ENCODE results near the gene TERB1. TPM values are rescaled to one million over a fixed set of nuclear protein-coding genes. Genes with fewer than 3 reads are reported as not detected.
A peak's percentile ranks its signal among the peaks of the same experiment; 100 is the strongest.

TERB1 gene
- total RNA-seq, 2 experiments from 2014 or later = not detected

DNA sequence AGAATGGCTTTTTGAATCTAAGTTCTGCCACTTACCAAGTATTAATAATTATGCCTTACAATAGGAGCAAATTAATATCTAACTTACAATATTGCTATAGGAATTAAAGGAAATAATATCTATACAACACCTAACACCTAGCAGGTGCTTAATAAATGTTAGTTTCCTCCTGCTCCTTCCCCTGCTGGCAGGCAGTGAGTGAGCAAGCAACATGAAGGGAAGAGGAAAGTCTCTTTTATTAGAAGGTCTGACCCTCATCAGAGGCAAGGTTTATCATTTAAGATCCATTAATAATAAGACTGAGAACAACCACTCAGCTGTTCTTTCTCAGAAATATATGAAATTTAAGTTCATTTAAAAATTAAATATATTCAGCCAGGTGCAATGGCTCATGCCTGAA, 43.3 kb downstream of the TERB1 start:
- Mint-ChIP-seq H3K4me3 (no peak overlapping the region), H3K36me3 (ENCODE audit: low read depth) (no peaks in the 10 kb centered on the region), H3K27ac (no peak overlapping the region), H3K4me1 (ENCODE audit: low read depth) (no peaks in the 10 kb centered on the region), H3K27me3 (ENCODE audit: low read depth) (no peaks in the 10 kb centered on the region), H3K9me3 (no peaks in the 10 kb centered on the region)
- no peak for DNase-seq
- CTCF ChIA-PET = no interaction called here
- intact Hi-C loops (cut with micrococcal nuclease) = no loop called here

DNA sequence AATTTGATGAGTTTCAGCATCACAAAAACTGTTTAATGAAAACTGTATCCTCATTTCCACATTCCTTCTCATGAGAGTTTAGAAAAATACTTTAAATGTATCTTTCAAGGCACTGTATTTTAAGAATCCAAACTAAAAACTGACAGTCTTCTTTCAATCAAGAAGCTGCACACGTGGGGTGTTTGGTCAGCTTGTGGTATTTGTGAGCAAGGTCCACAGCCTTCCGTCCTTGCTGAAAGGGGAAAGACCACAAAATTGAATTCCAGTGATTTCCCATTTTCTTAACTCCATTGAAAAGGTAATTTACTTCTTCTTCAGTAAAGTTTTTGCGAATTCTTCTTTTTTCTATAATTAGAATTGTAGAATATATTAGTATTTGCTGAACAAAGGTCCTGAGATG, 46.6 kb downstream of the TERB1 start:
- no peak for DNase-seq
- Mint-ChIP-seq H3K4me1 (ENCODE audit: low read depth) (peaks cover 13% of the 10 kb centered on the region), H3K27ac (no peak overlapping the region), H3K36me3 (ENCODE audit: low read depth) (peaks cover under 1% of the 10 kb centered on the region), H3K27me3 (ENCODE audit: low read depth) (peaks cover 3% of the 10 kb centered on the region), H3K4me3 (no peak overlapping the region), H3K9me3 (no peaks in the 10 kb centered on the region)
- intact Hi-C loops (cut with micrococcal nuclease) = loop anchor here (5.0 kb wide), 1 partner anchor 58 kb away; the partner anchor contains the start of gene CMTM4
- CTCF ChIA-PET = interaction anchor here (0.7 kb wide), 1 partner anchor 332 kb away, joined by 3 read pairs; no protein-coding TSS in a partner anchor

DNA sequence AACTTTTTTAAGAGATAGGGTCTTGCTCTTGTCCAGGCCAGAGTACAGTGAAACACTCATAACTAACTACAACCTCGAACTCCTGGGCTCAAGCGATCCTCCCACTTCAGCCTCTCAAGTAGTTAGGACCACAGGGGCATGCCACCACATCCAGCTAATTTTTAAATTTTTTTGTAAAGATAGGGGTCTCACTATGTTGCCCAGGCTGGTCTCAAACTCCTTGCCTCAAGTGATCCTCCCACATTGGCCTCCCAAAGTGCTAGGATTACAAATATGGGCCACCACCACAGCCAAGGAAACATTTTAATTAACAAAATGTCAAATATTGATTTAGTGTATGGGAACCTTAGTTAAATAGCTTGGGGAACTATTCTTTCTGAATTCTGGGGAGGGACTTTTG, 47.2 kb downstream of the TERB1 start:
- no peak for DNase-seq
- intact Hi-C loops (cut with micrococcal nuclease) = loop anchor here (5.0 kb wide), 1 partner anchor 57 kb away; the partner anchor contains the start of gene CMTM4
- H3K36me3 Mint-ChIP-seq (ENCODE audit: low read depth) = peaks cover 4% of the 10 kb centered on the region
- CTCF ChIA-PET = interaction anchor here (0.7 to 0.8 kb wide), 2 partner anchors 76 to 331 kb away, joined by 3 read pairs; partner anchors contain the start of gene NAE1
- peaks cover 3% of the 10 kb centered on the region for H3K27me3 Mint-ChIP-seq (ENCODE audit: low read depth)
- no peaks in the 10 kb centered on the region for H3K9me3 Mint-ChIP-seq
- H3K27ac Mint-ChIP-seq = no peak overlapping the region
- H3K4me1 Mint-ChIP-seq (ENCODE audit: low read depth) = peaks cover 20% of the 10 kb centered on the region
- no peak overlapping the region for H3K4me3 Mint-ChIP-seq

DNA sequence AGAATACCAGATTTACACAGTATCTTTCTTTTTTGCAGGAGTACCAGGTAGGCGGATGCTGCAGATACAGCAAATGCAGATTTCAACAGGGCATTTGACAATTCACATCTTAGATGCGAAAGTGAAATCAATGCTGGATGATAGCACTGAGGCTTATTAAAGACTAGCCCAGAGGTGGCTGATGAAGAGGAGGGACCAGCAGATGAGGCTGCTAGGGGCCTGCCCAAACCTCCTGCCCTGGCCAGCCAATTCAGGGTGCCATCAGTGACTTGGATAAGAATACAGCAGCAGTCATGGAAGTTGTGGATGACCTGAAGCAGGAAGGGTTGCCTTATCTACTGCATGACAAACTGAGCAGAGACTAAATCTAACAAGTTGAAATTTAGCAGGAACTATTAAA, 48.4 kb downstream of the TERB1 start:
- Mint-ChIP-seq H3K27me3 (ENCODE audit: low read depth) (peaks cover 3% of the 10 kb centered on the region), H3K4me3 (no peak overlapping the region), H3K4me1 (ENCODE audit: low read depth) (peaks cover 29% of the 10 kb centered on the region), H3K36me3 (ENCODE audit: low read depth) (peaks cover 7% of the 10 kb centered on the region), H3K9me3 (no peaks in the 10 kb centered on the region), H3K27ac (no peak overlapping the region)
- DNase-seq = no peak
- CTCF ChIA-PET = interaction anchor here (0.5 to 3.0 kb wide), 8 partner anchors 12 to 120 kb away, joined by 3 to 22 read pairs (median 6); partner anchors contain the start of gene CMTM4
- intact Hi-C loops (cut with micrococcal nuclease) = loop anchor here (5.0 kb wide), 1 partner anchor 56 kb away; the partner anchor contains the start of gene CMTM4

DNA sequence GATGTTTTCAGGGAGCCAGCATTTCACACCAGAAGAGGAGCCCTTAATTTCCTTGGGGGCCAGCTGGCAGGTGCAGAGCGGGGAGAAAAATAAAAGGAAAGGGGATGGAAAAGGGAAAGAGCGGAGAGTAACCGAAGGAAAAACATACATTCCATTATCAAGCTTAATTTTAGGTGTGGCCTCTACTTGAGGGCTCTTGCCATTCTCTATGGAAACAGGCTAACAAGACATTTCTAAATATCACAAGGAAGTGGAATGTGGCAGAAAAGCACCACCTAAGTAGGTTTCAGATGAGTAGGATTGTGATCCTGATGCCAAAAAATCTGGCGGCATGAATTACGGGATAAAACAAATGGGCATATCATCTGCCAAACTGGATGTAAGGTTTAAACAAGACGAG, 49.0 kb downstream of the TERB1 start:
- CTCF ChIA-PET = interaction anchor here (0.6 to 3.0 kb wide), 22 partner anchors 9 to 344 kb away, joined by 3 to 22 read pairs (median 5); partner anchors contain the start of genes CMTM4, NAE1 and PDP2
- intact Hi-C loops (cut with micrococcal nuclease) = loop anchor here (5.0 kb wide), 1 partner anchor 55 kb away; the partner anchor contains the start of gene CMTM4
- peaks cover 29% of the 10 kb centered on the region for H3K4me1 Mint-ChIP-seq (ENCODE audit: low read depth)
- H3K27me3 Mint-ChIP-seq (ENCODE audit: low read depth) = peaks cover 3% of the 10 kb centered on the region
- DNase-seq = no peak
- peak overlapping the region; percentile 88 for H3K4me3 Mint-ChIP-seq
- H3K36me3 Mint-ChIP-seq (ENCODE audit: low read depth) = peaks cover 7% of the 10 kb centered on the region
- no peaks in the 10 kb centered on the region for H3K9me3 Mint-ChIP-seq
- H3K27ac Mint-ChIP-seq = peak overlapping the region; percentile 59

DNA sequence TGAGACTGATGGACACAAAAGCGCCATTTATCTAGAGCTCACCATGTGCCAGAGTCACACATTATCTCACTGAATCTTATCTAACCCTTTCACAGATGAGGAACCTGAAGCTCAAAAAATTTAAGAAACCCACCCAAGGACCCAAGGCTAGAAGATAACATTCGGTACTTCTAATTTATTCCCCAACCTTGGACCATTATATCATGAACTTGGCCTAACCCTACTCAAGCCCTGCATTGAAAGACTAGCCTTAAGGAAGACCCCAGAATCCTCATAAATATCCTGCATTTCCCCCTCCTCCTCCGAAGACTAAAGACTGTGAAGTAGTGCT, 49.4 kb downstream of the TERB1 start:
- CTCF ChIA-PET = interaction anchor here (0.6 to 3.0 kb wide), 24 partner anchors 9 to 345 kb away, joined by 3 to 22 read pairs (median 4); partner anchors contain the start of genes CMTM4, NAE1 and PDP2
- Mint-ChIP-seq H3K27ac (peak overlapping the region; percentile 59), H3K36me3 (ENCODE audit: low read depth) (peaks cover 7% of the 10 kb centered on the region), H3K4me3 (peak overlapping the region; percentile 88), H3K9me3 (no peaks in the 10 kb centered on the region), H3K27me3 (ENCODE audit: low read depth) (peaks cover 3% of the 10 kb centered on the region), H3K4me1 (ENCODE audit: low read depth) (peaks cover 32% of the 10 kb centered on the region)
- DNase-seq = no peak
- intact Hi-C loops (cut with micrococcal nuclease) = loop anchor here (1.0 to 5.0 kb wide), 8 partner anchors 55 to 343 kb away; partner anchors contain the start of genes CKLF and CMTM4

DNA sequence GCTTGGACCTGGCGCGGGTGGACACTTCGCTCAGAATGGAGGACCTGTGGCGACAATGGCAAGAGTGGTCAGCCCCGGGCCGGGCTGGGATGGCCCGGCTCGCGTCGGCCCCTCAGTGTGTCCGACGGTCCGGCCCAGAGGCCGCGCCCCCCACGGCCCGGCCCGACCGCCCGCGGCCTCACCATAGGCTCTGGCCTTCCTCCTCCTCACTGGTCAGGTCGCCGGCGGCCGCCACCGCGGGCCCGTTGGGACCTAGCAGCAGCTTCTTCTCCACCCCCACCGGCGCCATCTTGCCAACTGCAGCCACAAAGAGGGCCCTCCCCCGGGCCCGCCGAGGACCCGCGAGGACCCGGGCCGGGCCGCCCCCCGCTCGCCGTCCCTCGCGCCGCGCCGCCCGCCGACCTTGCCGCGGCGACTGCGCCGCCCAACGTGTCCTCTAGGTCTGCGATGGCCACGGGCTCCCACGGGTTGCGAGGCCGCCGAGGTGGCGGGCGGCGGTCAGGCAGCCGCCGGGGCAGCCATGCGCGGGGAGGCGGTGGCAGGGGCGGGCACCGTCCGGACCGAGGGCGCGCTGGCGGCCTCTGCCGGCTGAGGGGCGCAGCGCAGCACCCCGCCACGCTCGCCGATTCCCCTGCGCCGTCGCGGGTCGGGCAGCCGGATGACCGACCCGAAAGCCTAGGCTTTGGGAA, 49.9 kb downstream of the TERB1 start, which contains the start of gene DYNC1LI2:
DYNC1LI2 (minus strand) TSS at position 307 of the 689 bp plus-strand sequence; CDS start at position 289, 18 bp downstream.
- CTCF ChIA-PET = interaction anchor here (0.6 to 3.0 kb wide), 25 partner anchors 8 to 345 kb away, joined by 3 to 22 read pairs (median 4); partner anchors contain the start of genes CMTM4, NAE1 and PDP2
- Mint-ChIP-seq H3K4me1 (ENCODE audit: low read depth) (peaks cover 36% of the 10 kb centered on the region), H3K36me3 (ENCODE audit: low read depth) (peaks cover 9% of the 10 kb centered on the region), H3K9me3 (no peaks in the 10 kb centered on the region), H3K4me3 (peak within 1 kb of the TSS; percentile 88), H3K27ac (peak within 1 kb of the TSS; percentile 78), H3K27me3 (ENCODE audit: low read depth) (peaks cover 3% of the 10 kb centered on the region)
- DNase-seq = peak; percentile 82
- intact Hi-C loops (cut with micrococcal nuclease) = loop anchor here (1.0 to 5.0 kb wide), 8 partner anchors 54 to 343 kb away; partner anchors contain the start of genes CKLF and CMTM4

DNA sequence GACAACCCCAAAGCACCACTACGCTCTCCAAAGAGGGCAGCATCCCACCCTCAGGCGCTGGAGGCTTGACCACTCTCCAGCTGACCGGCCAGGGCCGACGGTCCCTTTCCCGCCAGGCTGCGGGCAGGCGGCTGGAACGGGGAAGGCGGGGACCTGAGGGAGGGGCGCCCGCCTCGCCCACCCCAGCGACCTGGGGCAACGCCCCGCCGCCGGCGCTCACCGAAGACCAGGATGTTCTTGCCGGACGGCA, 50.4 kb downstream of the TERB1 start:
- Mint-ChIP-seq H3K27ac (peak overlapping the region; percentile 69), H3K27me3 (ENCODE audit: low read depth) (peaks cover 3% of the 10 kb centered on the region), H3K9me3 (no peaks in the 10 kb centered on the region), H3K36me3 (ENCODE audit: low read depth) (peaks cover 12% of the 10 kb centered on the region), H3K4me1 (ENCODE audit: low read depth) (peaks cover 36% of the 10 kb centered on the region), H3K4me3 (peak overlapping the region; percentile 88)
- CTCF ChIA-PET = interaction anchor here (1.0 to 3.0 kb wide), 10 partner anchors 10 to 130 kb away, joined by 3 to 22 read pairs (median 4); no protein-coding TSS in a partner anchor
- intact Hi-C loops (cut with micrococcal nuclease) = loop anchor here (1.0 to 5.0 kb wide), 8 partner anchors 54 to 342 kb away; partner anchors contain the start of genes CKLF and CMTM4
- DNase-seq = no peak

DNA sequence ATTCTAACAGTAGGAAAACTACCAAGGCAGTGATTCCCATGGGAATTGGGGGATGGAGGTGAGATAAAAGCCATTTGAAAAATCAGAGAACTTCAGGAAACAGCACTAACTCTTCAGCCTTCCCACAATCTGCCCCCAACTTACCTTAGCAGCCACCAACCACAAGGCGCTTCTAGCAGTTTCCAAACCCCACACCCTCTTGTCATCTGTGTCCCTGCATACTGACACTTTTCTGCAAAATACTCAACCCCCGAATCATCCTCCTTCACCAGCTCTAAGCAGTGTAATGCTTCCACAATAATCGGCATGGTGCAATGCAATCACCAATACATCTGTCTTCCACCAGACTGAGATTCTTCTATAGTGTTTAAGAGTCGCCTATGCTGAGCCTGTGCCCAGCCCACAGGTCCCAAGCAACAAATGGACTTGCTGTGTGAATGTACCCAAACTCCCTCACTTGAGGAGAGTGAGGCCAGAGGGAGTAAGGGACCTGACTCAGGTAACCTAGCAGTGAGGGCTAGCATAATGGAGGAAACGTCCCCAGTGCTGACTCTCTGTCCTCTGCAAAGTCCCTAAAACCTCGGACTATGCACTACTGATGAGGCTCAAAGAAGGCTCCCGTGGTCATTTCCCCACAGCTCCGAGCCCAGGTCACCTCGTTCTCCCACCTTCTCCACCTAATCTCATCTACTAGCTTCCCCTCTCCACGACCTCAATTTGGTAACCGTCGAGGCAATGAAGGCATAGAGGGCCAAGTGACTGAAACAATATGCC, 50.9 kb downstream of the TERB1 start:
- Mint-ChIP-seq H3K27me3 (ENCODE audit: low read depth) (peaks cover 3% of the 10 kb centered on the region), H3K36me3 (ENCODE audit: low read depth) (peaks cover 12% of the 10 kb centered on the region), H3K4me3 (peak overlapping the region; percentile 88), H3K9me3 (no peaks in the 10 kb centered on the region), H3K4me1 (ENCODE audit: low read depth) (peaks cover 36% of the 10 kb centered on the region), H3K27ac (peak overlapping the region; percentile 69)
- intact Hi-C loops (cut with micrococcal nuclease) = loop anchor here (1.0 to 5.0 kb wide), 8 partner anchors 53 to 342 kb away; partner anchors contain the start of genes CKLF and CMTM4
- CTCF ChIA-PET = interaction anchor here (1.0 to 3.0 kb wide), 7 partner anchors 10 to 142 kb away, joined by 3 to 22 read pairs (median 4); no protein-coding TSS in a partner anchor
- DNase-seq = no peak

DNA sequence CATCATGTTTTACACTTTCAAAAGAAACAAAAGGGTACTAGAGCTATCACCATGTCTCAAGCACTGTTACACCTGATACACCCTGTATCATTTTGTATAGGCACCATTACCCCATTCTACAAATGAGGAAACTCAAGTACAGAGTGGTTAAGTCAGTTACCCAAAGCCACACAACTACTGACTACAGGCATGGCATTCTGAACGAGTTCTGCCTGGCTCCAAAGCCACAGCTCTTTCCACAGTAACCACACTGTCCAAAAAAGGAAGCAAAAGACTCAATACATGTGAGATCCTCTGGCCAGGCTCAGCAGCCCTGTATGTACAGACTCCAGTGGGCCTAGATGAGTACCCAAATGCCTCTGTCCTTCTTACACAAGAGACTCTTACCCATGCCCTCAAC, 54.7 kb downstream of the TERB1 start:
- no peak overlapping the region for H3K4me3 Mint-ChIP-seq
- H3K9me3 Mint-ChIP-seq = no peaks in the 10 kb centered on the region

DNA sequence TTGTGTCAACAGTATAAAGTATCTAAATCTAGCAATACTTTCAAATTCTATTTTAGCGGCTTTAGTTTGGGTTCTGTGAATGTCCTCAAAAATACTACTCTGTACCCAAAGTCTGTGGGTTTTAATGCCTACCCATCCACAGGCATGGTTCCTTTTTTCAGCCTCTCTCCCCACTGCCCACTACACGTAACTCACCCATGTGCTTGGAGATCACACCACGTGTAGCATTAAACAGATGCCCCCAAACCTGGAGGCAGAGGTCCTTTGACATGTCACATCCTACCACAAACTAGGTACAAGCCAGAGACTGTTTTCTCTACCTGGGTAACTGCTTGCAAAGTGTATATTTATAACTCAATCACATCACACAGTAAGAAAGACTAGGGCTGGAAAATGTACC, 55.3 kb downstream of the TERB1 start:
- CTCF ChIA-PET = interaction anchor here (0.5 kb wide), 1 partner anchor 8 kb away, joined by 3 read pairs; no protein-coding TSS in a partner anchor
- peaks cover 15% of the 10 kb centered on the region for H3K36me3 Mint-ChIP-seq (ENCODE audit: low read depth)
- no peak for DNase-seq
- H3K27me3 Mint-ChIP-seq (ENCODE audit: low read depth) = no peaks in the 10 kb centered on the region
- no peak overlapping the region for H3K27ac Mint-ChIP-seq
- H3K9me3 Mint-ChIP-seq = no peaks in the 10 kb centered on the region
- no peak overlapping the region for H3K4me3 Mint-ChIP-seq
- intact Hi-C loops (cut with micrococcal nuclease) = no loop called here
- H3K4me1 Mint-ChIP-seq (ENCODE audit: low read depth) = peaks cover 32% of the 10 kb centered on the region

More for the DNA sequence above, 54.7 kb downstream of the TERB1 start:
- peaks cover 15% of the 10 kb centered on the region for H3K36me3 Mint-ChIP-seq (ENCODE audit: low read depth)
- no peak overlapping the region for H3K27ac Mint-ChIP-seq
- H3K4me1 Mint-ChIP-seq (ENCODE audit: low read depth) = peaks cover 32% of the 10 kb centered on the region
- no peak for DNase-seq
- CTCF ChIA-PET = interaction anchor here (0.5 to 0.7 kb wide), 2 partner anchors 9 to 75 kb away, joined by 3 to 8 read pairs; no protein-coding TSS in a partner anchor
- H3K27me3 Mint-ChIP-seq (ENCODE audit: low read depth) = no peaks in the 10 kb centered on the region
- intact Hi-C loops (cut with micrococcal nuclease) = no loop called here

Measured in activated naive CD4-positive, alpha-beta T cell treated with anti-CD3 and anti-CD28 coated beads for 36 hours (primary cell).